HL-60 (cell line): ENCODE measurements around the gene NAALADL2.
"Not testable (repeated sequence)": the region's sequence is repeated elsewhere in the genome, so short reads cannot be mapped to it uniquely, and the experiment has no call there.

Source experiments
- DNase-seq, 2 experiments: peaks; one replicate each; pipeline ENCODE4 v3.0.0-alpha.2; 2010 to 2020; ENCODE audit warnings: low read depth in 1 of 2, low spot score in 1 of 2
- H3K27ac ChIP-seq: fragments of 250-450 bp; sonication (Bioruptor Pico); replicated peaks from 2 replicates; pipeline ENCODE4 v1.5.1; 2020; ENCODE audit warnings: mild to moderate bottlenecking, moderate library complexity
- H3K27me3 ChIP-seq: fragments of 250-450 bp; sonication (Bioruptor Pico); 2 replicates; pipeline ENCODE4 v1.5.1; 2021; ENCODE audit warnings: mild to moderate bottlenecking, moderate library complexity; ENCODE audit not compliant: insufficient read depth, poor library complexity, severe bottlenecking
- H3K4me3 ChIP-seq: replicated peaks from 2 replicates; pipeline ENCODE4 v1.5.1; 2011; ENCODE audit warnings: mild to moderate bottlenecking, control low read depth, low read length; ENCODE audit not compliant: insufficient read depth
- GABPA ChIP-seq: IDR thresholded peaks from 2 replicates; pipeline ENCODE4 v1.6.1; 2012; ENCODE audit warnings: low read depth
- POLR2AphosphoS5 ChIP-seq: IDR thresholded peaks from 2 replicates; pipeline ENCODE4 v1.6.1; 2012; ENCODE audit warnings: low read depth
- SPI1 ChIP-seq: IDR thresholded peaks from 2 replicates; pipeline ENCODE4 v1.6.1; 2012; ENCODE audit warnings: low read depth, mild to moderate bottlenecking, borderline replicate concordance
- TF ChIP-seq, protein P1 (sequence below): IDR thresholded peaks from 2 replicates; pipeline ENCODE4 v1.6.1; 2012; ENCODE audit warnings: low read depth; ENCODE audit not compliant: insufficient replicate concordance
- TF ChIP-seq, protein P2 (sequence below): IDR thresholded peaks from one replicate; pipeline ENCODE4 v1.5.1; 2011; ENCODE audit warnings: low read length, control low read depth, inconsistent platforms; ENCODE audit not compliant: insufficient read depth

Gene NAALADL2

DNA sequence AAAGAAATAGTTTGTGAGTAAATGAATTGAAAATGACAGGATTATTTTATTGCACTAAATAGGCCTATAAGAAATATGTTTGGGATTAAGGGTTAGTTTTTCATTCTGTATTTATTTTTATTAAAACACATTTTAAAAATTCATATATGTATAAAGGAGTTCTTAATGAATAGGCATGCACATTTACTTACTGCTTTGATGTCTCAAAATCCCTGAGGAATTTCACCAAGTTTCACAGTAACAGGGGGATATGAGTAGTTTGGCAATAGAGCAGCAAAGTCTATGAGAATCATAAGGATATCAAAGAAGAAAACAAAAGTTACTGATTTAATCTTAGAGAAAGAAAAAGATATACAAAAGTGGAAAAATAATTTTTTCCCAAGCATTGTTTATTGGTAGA, 411.7 kb downstream of the NAALADL2 start:
- no peak for DNase-seq
- no peak overlapping the region for H3K4me3 ChIP-seq
- no peak overlapping the region for H3K27ac ChIP-seq
- H3K27me3 ChIP-seq = no peaks in the 10 kb centered on the region
- TF ChIP-seq, protein P1, sequence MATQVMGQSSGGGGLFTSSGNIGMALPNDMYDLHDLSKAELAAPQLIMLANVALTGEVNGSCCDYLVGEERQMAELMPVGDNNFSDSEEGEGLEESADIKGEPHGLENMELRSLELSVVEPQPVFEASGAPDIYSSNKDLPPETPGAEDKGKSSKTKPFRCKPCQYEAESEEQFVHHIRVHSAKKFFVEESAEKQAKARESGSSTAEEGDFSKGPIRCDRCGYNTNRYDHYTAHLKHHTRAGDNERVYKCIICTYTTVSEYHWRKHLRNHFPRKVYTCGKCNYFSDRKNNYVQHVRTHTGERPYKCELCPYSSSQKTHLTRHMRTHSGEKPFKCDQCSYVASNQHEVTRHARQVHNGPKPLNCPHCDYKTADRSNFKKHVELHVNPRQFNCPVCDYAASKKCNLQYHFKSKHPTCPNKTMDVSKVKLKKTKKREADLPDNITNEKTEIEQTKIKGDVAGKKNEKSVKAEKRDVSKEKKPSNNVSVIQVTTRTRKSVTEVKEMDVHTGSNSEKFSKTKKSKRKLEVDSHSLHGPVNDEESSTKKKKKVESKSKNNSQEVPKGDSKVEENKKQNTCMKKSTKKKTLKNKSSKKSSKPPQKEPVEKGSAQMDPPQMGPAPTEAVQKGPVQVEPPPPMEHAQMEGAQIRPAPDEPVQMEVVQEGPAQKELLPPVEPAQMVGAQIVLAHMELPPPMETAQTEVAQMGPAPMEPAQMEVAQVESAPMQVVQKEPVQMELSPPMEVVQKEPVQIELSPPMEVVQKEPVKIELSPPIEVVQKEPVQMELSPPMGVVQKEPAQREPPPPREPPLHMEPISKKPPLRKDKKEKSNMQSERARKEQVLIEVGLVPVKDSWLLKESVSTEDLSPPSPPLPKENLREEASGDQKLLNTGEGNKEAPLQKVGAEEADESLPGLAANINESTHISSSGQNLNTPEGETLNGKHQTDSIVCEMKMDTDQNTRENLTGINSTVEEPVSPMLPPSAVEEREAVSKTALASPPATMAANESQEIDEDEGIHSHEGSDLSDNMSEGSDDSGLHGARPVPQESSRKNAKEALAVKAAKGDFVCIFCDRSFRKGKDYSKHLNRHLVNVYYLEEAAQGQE = no peak
- TF ChIP-seq SPI1 (no peak), POLR2AphosphoS5 (no peak), GABPA (no peak)
- TF ChIP-seq, protein P2, sequence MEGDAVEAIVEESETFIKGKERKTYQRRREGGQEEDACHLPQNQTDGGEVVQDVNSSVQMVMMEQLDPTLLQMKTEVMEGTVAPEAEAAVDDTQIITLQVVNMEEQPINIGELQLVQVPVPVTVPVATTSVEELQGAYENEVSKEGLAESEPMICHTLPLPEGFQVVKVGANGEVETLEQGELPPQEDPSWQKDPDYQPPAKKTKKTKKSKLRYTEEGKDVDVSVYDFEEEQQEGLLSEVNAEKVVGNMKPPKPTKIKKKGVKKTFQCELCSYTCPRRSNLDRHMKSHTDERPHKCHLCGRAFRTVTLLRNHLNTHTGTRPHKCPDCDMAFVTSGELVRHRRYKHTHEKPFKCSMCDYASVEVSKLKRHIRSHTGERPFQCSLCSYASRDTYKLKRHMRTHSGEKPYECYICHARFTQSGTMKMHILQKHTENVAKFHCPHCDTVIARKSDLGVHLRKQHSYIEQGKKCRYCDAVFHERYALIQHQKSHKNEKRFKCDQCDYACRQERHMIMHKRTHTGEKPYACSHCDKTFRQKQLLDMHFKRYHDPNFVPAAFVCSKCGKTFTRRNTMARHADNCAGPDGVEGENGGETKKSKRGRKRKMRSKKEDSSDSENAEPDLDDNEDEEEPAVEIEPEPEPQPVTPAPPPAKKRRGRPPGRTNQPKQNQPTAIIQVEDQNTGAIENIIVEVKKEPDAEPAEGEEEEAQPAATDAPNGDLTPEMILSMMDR = no peak

DNA sequence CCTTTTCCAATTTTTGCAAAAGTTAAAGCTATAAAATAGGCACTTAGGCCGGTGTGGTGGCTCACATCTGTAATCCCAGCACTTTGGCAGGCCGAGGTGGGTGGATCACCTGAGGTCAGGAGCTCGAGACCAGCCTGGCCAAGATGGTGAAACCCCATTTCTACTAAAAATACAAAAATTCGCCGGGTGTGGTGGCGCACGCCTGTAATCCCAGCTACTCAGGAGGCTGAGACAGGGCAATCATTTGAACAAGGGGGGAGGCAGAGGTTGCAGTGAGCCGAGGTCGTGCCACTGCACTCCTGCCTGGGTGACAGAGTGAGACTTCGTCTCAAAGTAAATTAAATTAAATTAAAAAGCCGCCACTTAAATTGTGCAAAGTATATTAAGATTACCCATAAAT, 412.3 kb downstream of the NAALADL2 start:
- H3K27ac ChIP-seq, H3K4me3 ChIP-seq, DNase-seq, H3K27me3 ChIP-seq: not testable (repeated sequence)

DNA sequence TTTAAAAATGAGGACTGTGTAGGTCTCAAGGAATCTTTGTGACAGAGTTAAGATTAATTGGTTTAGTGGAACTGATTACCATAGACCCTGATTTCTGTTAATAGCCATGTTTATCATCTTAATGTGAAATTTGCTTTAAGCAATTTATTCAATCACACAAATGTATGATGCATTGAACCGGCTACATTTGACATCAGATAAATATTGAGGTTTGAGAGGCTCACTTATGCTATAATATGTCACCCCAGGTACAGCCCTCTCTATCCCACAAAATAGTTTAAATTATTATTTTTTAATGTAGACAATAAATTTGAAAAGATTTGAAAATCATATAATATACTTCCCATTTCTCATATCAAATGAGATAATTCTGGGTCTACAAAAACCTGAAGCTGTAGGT, 413.3 kb downstream of the NAALADL2 start:
- DNase-seq = no peak
- no peak overlapping the region for H3K4me3 ChIP-seq
- TF ChIP-seq, protein P1 = no peak
- TF ChIP-seq, protein P2 = no peak
- no peak for TF ChIP-seq POLR2AphosphoS5
- no peak for TF ChIP-seq GABPA
- TF ChIP-seq SPI1 = no peak
- no peak overlapping the region for H3K27ac ChIP-seq
- no peaks in the 10 kb centered on the region for H3K27me3 ChIP-seq

DNA sequence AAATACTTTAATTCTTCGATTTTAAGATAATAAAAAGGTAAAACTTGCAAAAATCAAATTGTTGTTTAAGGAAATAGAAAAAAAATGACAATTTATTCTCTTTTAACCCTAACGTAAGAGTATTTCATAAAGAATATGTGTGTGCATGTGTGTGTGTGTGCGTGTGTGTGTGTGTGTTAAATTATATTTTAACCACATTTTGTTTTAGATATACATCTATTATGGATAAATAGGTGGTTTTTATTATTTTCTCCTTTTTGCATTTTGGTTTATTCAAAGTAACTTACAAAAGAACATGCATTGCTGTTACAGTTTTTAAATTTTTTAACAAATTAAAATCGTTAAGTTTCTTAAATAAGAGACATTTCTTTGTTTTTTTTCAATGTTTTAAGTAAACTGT, 414.4 kb downstream of the NAALADL2 start:
- no peak overlapping the region for H3K4me3 ChIP-seq
- H3K27ac ChIP-seq = no peak overlapping the region
- TF ChIP-seq, protein P2 = no peak
- no peak for TF ChIP-seq POLR2AphosphoS5
- no peak for TF ChIP-seq SPI1
- no peak for TF ChIP-seq GABPA
- TF ChIP-seq, protein P1 = no peak

More for the DNA sequence above, 414.4 kb downstream of the NAALADL2 start:
- H3K27me3 ChIP-seq = no peaks in the 10 kb centered on the region
- DNase-seq = no peak
